Prostate gland (tissue), 2 donors: ENCODE data around the gene ELP1. TPM values are rescaled to one million over a fixed set of nuclear protein-coding genes. Genes with fewer than 3 reads are reported as not detected.
"Not testable (repeated sequence)": the region's sequence is repeated elsewhere in the genome, so short reads cannot be mapped to it uniquely, and the experiment has no call there.

Experiments used
- DNase-seq: peaks from one replicate; pipeline ENCODE4 v3.0.0-alpha.2; 2019; ENCODE audit warnings: low spot score
- H3K27ac ChIP-seq, 2 donors: fragments of 200-600 bp; sonication (generic); 2 replicates each; pipeline ENCODE4 v1.5.1; 2017 to 2019
- H3K27me3 ChIP-seq: fragments of 200-600 bp; sonication (generic); replicated peaks from 2 replicates; pipeline ENCODE4 v1.5.1; 2019; ENCODE audit not compliant: insufficient read depth
- H3K36me3 ChIP-seq, 2 donors: fragments of 200-600 bp; sonication (generic); 1 replicate in 1 of 2; 2 replicates in 1 of 2; pipeline versions ENCODE4 v1.5.1 to v1.8.1; 2017 to 2019
- H3K4me1 ChIP-seq: fragments of 200-600 bp; sonication (generic); replicated peaks from 2 replicates; pipeline ENCODE4 v1.5.1; 2019
- H3K4me3 ChIP-seq, 2 donors: fragments of 200-600 bp; sonication (generic); 2 replicates each; pipeline ENCODE4 v1.5.1; 2017 to 2019
- H3K9me3 ChIP-seq: fragments of 200-600 bp; sonication (generic); 2 replicates; pipeline ENCODE4 v1.5.1; 2017
- POLR2A ChIP-seq: fragments of 450-650 bp; IDR thresholded peaks from one replicate; pipeline ENCODE4 v1.6.1; 2016; ENCODE audit warnings: antibody characterized with exemption, mild to moderate bottlenecking
- POLR2AphosphoS5 ChIP-seq: sonication (generic); formaldehyde crosslinking; IDR thresholded peaks from one replicate; pipeline ENCODE4 v1.6.1; 2017; ENCODE audit warnings: antibody characterized with exemption
- WGBS: methylation state at CpG from one replicate; pipeline ENCODE4 v1.1.5; 2018; 5-methylcytosine and 5-hydroxymethylcytosine counted together
- intact Hi-C: fragments of 100-400 bp; cut with DNase I; formaldehyde crosslinking; loops from one replicate; pipeline ENCODE4 v1.14.2; 2022
- total RNA-seq, 2 donors: library from RNA; depleted of rRNA; stranded (reverse); fragments of >200 nt; gene quantifications; one replicate each; pipeline ENCODE4 v1.1.0, GENCODE V29; 2016
- TF ChIP-seq, protein P1 (sequence below), 4 experiments: fragments of 200-600 bp in 2 of 4; fragments of 450-650 bp in 2 of 4; sonication (generic) in 2 of 4; IDR thresholded peaks; 1 replicate in 3 of 4; 2 replicates in 1 of 4; pipeline ENCODE4 v1.5.1; 2016 to 2019; ENCODE audit warnings: antibody characterized with exemption in 4 of 4, mild to moderate bottlenecking in 2 of 4, moderate library complexity in 2 of 4

The ELP1 gene
- total RNA-seq, 2 donors from 2014 or later: 18.4 to 30.3 TPM

- H3K27me3 ChIP-seq: no peaks in the 10 kb centered on the region
These were observed 28.4 kb downstream of the ELP1 start for GRCh38 chr9:108905494-108905893.

DNA sequence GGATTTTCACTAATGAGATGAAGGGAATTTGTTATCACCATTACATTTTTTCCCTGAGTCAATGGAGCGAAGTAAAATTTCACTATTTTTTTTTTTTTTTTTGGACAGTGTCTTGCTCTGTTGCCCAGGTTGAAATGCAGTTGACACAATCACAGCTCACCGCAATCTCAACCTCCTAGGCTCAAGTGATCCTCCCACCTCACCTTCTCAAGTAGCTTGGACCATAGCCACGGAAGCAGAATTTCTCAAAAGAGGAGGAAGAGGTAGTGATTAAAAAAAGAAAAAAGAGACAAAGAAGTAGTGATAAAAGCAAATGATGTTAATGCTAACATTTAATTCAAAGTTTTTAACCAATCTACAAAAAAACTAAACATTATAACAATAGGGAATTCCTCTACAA lies 29.8 kb downstream of the ELP1 start:
- Histone ChIP-seq H3K4me1 (no peaks in the 10 kb centered on the region), H3K27me3 (no peaks in the 10 kb centered on the region), H3K9me3 (no peaks in the 10 kb centered on the region), H3K4me3 (no peak overlapping the region), H3K36me3 (no peaks in the 10 kb centered on the region), H3K27ac (no peak overlapping the region)
- intact Hi-C loops: no loop called here
- TF ChIP-seq, protein P1, sequence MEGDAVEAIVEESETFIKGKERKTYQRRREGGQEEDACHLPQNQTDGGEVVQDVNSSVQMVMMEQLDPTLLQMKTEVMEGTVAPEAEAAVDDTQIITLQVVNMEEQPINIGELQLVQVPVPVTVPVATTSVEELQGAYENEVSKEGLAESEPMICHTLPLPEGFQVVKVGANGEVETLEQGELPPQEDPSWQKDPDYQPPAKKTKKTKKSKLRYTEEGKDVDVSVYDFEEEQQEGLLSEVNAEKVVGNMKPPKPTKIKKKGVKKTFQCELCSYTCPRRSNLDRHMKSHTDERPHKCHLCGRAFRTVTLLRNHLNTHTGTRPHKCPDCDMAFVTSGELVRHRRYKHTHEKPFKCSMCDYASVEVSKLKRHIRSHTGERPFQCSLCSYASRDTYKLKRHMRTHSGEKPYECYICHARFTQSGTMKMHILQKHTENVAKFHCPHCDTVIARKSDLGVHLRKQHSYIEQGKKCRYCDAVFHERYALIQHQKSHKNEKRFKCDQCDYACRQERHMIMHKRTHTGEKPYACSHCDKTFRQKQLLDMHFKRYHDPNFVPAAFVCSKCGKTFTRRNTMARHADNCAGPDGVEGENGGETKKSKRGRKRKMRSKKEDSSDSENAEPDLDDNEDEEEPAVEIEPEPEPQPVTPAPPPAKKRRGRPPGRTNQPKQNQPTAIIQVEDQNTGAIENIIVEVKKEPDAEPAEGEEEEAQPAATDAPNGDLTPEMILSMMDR (IDR thresholded peaks at IDR 0.05): no peak
- TF ChIP-seq POLR2AphosphoS5 (no peak), POLR2A (no peak)
- no peak for DNase-seq
- WGBS: 92% methylated on average over 3 of the region's 3 CpGs

More at GRCh38 chr9:108905494-108905893, 28.4 kb downstream of the ELP1 start:
- DNase-seq: no peak
- 81% methylated on average over 2 of the region's 2 CpGs for WGBS
- H3K4me3 ChIP-seq: no peak overlapping the region
- no peak overlapping the region for H3K27ac ChIP-seq
- TF ChIP-seq POLR2A: no peak
- TF ChIP-seq, protein P1 (IDR thresholded peaks at IDR 0.05): no peak
- TF ChIP-seq POLR2AphosphoS5: no peak
- no peaks in the 10 kb centered on the region for H3K9me3 ChIP-seq
- intact Hi-C loops: no loop called here
- no peaks in the 10 kb centered on the region for H3K36me3 ChIP-seq
- H3K4me1 ChIP-seq: no peaks in the 10 kb centered on the region

DNA sequence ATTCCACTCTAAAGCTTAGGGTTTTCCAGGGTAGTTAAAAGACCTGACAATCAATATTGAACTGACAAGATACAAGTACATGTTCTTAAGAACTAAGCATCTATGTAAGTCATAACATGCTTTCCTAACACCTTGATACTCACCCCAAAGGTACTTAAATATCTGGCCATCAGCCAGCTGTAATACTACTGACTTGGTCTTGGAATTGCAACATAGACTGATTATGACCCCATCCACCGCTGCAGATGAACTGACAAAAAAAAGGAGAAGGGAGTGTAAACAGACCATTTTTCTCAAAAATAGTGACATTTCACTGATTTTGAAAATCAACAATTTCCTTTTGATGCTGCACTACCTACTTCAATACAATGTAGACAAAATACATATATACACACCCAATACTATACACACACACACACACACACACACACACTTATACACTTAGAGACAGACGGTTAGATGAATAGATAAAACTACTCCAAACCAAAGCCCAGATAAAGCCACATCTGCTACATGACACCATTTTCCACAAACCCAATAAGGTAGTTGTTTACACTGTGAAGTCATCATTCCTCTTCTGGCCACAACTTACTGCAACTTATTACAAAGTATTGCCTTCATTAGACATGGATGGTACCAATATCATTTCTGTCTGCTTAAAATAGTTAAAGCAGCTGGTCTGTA lies 30.4 kb downstream of the ELP1 start:
- Histone ChIP-seq H3K36me3 (no peaks in the 10 kb centered on the region), H3K9me3 (no peaks in the 10 kb centered on the region), H3K4me1 (no peaks in the 10 kb centered on the region), H3K27ac (no peak overlapping the region), H3K4me3 (no peak overlapping the region), H3K27me3 (no peaks in the 10 kb centered on the region)
- 81% methylated on average over 2 of the region's 2 CpGs for WGBS
- TF ChIP-seq POLR2A (no peak), POLR2AphosphoS5 (no peak)
- TF ChIP-seq, protein P1 (IDR thresholded peaks at IDR 0.05): no peak
- intact Hi-C loops: no loop called here
- DNase-seq: no peak

GRCh38 chr9:108900176-108900575 lies 33.7 kb downstream of the ELP1 start:
- Histone ChIP-seq H3K27ac (no peak overlapping the region), H3K4me3 (no peak overlapping the region), H3K4me1 (no peaks in the 10 kb centered on the region), H3K36me3 (no peaks in the 10 kb centered on the region), H3K9me3 (no peaks in the 10 kb centered on the region), H3K27me3 (no peaks in the 10 kb centered on the region)
- TF ChIP-seq, protein P1 (IDR thresholded peaks at IDR 0.05): no peak
- TF ChIP-seq POLR2AphosphoS5: no peak
- DNase-seq: no peak
- WGBS: 80% methylated on average over 5 of the region's 5 CpGs
- intact Hi-C loops: no loop called here

DNA sequence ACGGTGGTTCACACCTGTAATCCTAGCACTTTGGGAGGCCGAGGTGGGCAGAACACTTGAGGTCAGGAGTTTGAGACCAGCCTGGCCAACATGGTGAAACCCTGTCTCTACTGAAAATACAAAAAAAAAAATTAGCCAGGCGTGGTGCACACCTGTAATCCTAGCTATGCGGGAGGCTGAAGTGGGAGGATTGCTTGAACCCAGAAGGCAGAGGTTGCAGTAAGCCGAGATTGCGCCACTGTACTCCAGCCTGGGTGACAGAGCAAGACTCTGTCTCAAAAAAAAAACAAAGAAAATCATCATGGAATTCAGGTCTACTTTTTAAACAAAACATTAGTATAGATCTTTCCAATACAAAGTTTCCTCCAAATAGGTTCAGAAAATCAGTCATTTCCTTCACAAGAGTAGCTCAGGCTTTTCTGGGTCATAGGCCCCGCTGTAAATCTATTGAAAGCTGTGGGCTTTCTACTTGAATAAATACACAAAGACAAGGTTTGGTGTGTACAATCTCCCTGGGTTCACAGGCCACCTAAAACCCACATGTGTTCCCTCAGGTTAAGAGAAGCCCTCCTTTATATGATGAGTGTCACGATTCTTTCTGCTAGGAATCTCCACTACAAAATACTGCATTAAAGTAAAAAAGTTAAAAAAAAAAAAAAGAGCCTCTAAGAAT lies 34.8 kb downstream of the ELP1 start:
- H3K27ac ChIP-seq, H3K36me3 ChIP-seq, H3K4me1 ChIP-seq, DNase-seq, H3K27me3 ChIP-seq, H3K9me3 ChIP-seq, intact Hi-C loops, H3K4me3 ChIP-seq: not testable (repeated sequence)
- 95% methylated on average over 8 of the region's 8 CpGs for WGBS
